Measurements from ENCODE around the gene SSTR3.

Gene SSTR3

GRCh38 chr22:37164505-37164887, 47.8 kb downstream of the SSTR3 start:
- H3K36me3 Mint-ChIP-seq (ENCODE audit: low read depth) = no peaks in the 10 kb centered on the region
- TF ChIP-seq CTCF (IDR thresholded peaks at IDR 0.05; ENCODE audit: unreplicated experiment in 3 of 3) = no peak
- peaks cover 5% of the 10 kb centered on the region for H3K4me1 Mint-ChIP-seq
- no peaks in the 10 kb centered on the region for H3K9me3 Mint-ChIP-seq
- H3K4me3 Mint-ChIP-seq = no peak overlapping the region
- no peak overlapping the region for H3K27ac Mint-ChIP-seq
- H3K27me3 Mint-ChIP-seq (ENCODE audit: low read depth) = peaks cover 27% of the 10 kb centered on the region

GRCh38 chr22:37163575-37164504, 48.4 kb downstream of the SSTR3 start:
- Mint-ChIP-seq H3K27me3 (ENCODE audit: low read depth) (peaks cover 25% of the 10 kb centered on the region), H3K4me3 (no peak overlapping the region), H3K4me1 (peaks cover 5% of the 10 kb centered on the region), H3K9me3 (no peaks in the 10 kb centered on the region), H3K36me3 (ENCODE audit: low read depth) (no peaks in the 10 kb centered on the region), H3K27ac (no peak overlapping the region)
- TF ChIP-seq CTCF (IDR thresholded peaks at IDR 0.05; ENCODE audit: unreplicated experiment in 3 of 3) = no peak

- Mint-ChIP-seq H3K4me1 (peaks cover 5% of the 10 kb centered on the region), H3K27ac (no peak overlapping the region), H3K4me3 (no peak overlapping the region), H3K9me3 (no peaks in the 10 kb centered on the region), H3K36me3 (ENCODE audit: low read depth) (no peaks in the 10 kb centered on the region), H3K27me3 (ENCODE audit: low read depth) (peaks cover 25% of the 10 kb centered on the region)
- no peak for TF ChIP-seq CTCF (IDR thresholded peaks at IDR 0.05; ENCODE audit: unreplicated experiment in 3 of 3)
Measured at GRCh38 chr22:37163096-37163489, 49.2 kb downstream of the SSTR3 start.

- Mint-ChIP-seq H3K9me3 (no peaks in the 10 kb centered on the region), H3K36me3 (ENCODE audit: low read depth) (no peaks in the 10 kb centered on the region), H3K27me3 (ENCODE audit: low read depth) (peaks cover 31% of the 10 kb centered on the region)
Measured at GRCh38 chr22:37162221-37163095, 49.8 kb downstream of the SSTR3 start.

GRCh38 chr22:37161443-37161842, 50.8 kb downstream of the SSTR3 start:
- Mint-ChIP-seq H3K36me3 (ENCODE audit: low read depth) (no peaks in the 10 kb centered on the region), H3K9me3 (no peaks in the 10 kb centered on the region), H3K4me1 (peaks cover 9% of the 10 kb centered on the region), H3K27me3 (ENCODE audit: low read depth) (peaks cover 30% of the 10 kb centered on the region), H3K4me3 (no peak overlapping the region), H3K27ac (no peak overlapping the region)
- no peak for TF ChIP-seq CTCF (IDR thresholded peaks at IDR 0.05; ENCODE audit: unreplicated experiment in 3 of 3)

More at GRCh38 chr22:37162221-37163095, 49.8 kb downstream of the SSTR3 start:
- H3K4me3 Mint-ChIP-seq = no peak overlapping the region
- no peak for TF ChIP-seq CTCF (IDR thresholded peaks at IDR 0.05; ENCODE audit: unreplicated experiment in 3 of 3)
- H3K27ac Mint-ChIP-seq = no peak overlapping the region
- H3K4me1 Mint-ChIP-seq = peaks cover 11% of the 10 kb centered on the region

All from nephron (organoid).